Activated T-helper 1 cell treated with Interleukin-2 at 50 U/mL for 16 hours (primary cell): ENCODE data around the gene PEX11A.

Experiments used
- DNase-seq: peaks from one replicate; pipeline ENCODE4 v3.0.0-alpha.2; 2020; ENCODE audit warnings: low read depth

Gene PEX11A

DNA sequence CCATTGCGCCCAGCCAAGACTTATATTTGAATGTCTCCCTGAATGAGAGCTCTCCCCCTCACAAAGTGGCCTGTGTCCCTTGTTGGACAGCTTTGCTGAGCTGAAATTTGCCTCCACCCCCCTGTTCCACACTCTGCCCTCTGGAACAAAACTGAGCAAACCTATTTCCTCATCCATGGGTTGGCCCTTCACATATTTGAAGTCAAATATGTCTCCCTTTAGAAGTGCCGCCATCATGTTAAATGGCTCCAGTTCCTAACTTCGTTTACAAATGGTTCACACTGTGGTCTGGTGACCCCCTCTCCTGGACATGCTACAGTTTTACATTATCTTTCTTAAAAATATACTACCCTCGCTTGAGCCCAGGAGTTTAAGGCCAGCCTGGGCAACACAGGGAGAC, 16.0 kb downstream of the PEX11A start:
- DNase-seq = no peak

DNA sequence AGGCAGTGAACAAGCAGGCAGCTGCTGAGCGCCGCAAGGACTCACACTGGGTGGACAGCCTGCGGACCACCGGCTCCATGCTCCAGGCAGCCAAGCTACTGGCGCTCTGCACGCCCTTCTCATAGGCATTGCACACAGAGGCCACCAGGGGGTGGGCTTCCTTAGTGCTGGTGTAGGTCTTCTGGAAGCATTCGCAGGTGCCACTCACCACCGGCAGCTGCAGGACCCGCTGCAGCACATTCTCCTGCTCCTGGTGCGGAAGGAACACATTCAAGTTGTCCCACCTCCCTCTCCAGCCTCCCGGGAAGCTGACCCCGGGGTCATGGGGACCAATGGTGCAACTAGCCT, 17.4 kb downstream of the PEX11A start:
- no peak for DNase-seq

DNA sequence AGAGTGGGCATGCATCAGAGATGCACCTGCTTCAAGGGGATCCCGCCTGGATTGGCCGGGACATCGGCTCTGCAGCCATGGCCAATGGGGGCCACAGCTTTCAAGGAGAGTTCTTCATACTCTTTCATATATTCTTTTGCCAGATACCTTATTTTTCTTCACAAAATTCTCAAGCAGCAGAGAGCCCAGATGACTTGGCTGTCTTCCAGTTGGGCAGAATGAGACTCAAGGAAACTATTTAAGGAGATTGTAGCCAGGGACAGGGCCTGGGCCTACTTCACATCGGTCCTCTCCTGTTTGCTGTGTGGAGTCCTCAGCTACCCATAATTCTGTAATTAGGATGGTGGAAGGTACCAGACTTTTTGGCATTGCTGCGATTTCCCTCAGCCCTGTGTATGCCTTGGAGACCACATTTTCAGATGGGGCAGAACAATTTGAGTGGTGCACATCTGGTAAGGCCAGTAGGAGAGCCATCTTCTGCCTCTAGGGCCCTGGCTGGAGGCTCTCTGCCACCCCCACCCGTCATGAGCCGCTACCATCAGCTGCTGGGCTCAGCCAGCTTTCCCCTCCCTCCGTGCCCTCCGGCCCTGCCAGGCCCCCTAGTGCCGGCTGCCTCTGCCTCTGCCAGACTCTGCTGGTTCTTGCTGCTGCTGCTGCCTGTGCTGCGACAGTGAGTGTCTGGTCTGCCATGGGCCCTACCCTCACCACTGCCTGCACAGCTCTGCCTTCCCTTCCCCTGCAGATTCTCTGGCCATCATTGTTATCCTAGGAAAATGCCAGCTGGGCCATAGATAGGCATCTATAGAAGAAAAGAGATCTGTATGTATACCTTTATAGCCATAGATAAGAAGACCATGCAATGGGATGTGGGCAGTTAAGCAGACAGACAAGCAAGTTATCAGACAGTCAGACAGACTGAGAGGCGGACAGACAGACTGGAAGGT, 18.1 kb downstream of the PEX11A start:
- DNase-seq = no peak

DNA sequence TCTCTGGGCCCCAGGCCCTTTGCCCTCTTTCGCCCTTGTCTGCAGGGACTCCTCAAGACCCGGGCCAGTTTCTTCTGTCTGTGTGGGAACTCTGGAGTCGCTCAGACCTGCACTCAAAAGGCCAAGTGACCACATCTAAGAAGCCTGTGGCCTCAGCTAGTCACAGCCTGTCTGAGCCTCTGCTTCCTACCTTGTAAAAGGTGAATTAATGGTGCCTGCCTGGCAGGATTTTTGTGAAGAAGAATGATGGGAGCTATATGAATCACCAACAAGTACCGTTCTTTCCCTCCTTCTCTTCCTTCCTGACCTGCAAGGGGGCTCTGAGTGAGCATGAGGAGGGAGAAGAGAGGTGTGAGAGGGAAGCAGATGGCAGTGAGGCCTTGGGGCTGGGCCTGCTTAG, 18.9 kb downstream of the PEX11A start:
- DNase-seq = no peak

DNA sequence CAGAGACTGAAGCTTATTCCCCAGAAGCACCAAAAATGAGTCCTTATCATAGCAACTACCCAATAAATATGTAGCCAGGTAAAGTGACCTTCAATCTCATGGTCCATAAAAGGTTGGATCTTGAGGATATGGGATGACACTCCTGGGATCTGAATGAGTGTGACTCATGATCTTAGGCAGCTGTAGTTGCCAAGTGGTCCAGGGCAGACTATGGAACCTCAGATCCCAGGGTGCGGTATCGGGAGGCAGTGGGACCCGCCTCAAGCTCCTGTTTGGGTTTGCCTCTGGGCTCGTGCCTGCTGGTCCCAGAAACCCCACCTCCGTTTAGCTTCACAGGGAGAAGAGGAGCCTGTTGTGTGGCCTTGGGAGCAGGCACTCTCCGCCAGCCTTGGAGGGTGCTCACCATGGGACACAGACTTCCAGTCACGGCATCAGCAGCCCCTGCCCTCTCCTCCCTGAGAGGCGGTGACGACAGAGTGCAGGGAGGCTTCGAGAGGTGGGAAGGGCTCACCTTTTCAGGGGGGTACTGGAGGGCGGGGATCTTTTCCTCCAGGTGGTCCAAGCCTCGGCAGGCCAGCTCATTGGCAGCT, 19.5 kb downstream of the PEX11A start:
- DNase-seq = no peak

DNA sequence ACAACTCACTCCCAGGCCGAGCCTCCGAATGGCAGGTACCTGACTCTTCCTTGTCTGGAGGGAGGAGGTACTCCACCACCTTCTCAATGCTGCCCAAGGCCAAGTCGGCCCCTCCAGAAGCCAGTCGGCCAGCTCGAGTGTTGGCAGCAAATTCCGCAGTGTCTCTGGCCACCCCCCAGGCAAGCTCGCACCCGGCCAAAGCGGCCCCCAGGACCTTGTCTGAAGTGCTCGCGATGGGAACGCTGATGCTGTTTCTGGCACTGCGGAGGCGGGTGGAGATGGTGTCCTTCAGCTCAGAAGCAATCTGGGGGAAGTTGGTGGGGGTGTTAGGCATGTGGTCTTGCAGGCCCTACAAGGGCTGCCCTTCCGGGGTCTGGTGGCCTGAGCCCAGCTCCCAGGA, 20.6 kb downstream of the PEX11A start:
- DNase-seq = no peak

DNA sequence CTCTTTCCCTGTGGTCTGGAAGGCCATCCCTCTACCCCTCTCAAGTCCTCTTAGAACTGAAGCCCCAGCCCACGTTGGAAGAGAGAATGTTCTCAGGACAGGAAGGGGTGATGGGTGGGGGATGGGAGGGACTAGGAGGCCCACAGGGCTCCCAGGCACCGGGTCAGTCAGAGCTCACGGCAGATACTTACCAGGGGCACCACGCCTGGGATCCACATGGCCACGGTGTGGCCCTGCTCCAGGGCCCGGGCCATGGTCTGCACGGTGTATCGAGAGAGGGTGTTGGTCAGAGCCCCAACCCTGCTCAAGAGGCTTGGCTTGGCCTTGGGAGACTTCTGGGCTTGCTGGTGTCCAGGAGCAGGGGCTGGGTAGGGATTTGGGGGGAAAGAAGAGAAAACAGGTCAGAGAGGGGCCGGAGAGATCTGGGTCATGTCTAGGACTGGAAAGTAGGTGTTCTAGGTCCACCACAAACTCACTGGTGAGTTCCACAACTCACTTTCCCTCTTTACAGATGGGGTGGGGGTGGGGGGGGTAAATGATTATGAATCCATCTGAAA, 21.2 kb downstream of the PEX11A start:
- DNase-seq = no peak

DNA sequence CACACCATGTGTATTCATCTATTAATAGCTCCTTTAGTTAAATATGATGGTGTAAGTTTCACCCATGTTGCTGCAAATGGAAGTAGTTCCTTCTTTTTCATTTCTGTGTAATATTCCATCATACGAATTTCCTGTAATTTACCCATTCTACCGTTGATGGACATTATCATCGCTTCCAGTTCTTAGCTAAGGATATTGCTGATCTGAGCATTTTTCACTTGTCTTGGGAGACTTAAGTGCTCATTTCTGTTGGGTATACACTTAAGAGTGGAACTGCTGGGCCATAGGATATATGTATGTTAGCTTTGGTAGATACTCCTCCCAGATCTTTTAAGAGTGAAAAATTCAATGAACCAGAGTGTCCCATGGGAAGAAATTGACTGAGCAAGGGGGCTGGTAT, 22.4 kb downstream of the PEX11A start:
- no peak for DNase-seq

DNA sequence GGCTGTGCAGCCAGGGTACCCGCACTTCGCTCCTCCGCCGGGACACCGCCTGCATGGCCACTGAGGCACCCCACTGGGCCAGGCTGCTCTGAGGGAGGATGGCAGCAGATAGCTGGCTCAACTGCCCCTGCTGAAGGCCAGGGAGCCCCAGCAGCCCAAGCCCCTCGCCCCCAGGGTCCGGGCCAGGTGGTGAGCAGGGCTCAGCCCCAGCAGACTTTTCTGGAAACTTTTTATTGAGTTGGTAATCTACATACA, 22.9 kb downstream of the PEX11A start:
- no peak for DNase-seq

DNA sequence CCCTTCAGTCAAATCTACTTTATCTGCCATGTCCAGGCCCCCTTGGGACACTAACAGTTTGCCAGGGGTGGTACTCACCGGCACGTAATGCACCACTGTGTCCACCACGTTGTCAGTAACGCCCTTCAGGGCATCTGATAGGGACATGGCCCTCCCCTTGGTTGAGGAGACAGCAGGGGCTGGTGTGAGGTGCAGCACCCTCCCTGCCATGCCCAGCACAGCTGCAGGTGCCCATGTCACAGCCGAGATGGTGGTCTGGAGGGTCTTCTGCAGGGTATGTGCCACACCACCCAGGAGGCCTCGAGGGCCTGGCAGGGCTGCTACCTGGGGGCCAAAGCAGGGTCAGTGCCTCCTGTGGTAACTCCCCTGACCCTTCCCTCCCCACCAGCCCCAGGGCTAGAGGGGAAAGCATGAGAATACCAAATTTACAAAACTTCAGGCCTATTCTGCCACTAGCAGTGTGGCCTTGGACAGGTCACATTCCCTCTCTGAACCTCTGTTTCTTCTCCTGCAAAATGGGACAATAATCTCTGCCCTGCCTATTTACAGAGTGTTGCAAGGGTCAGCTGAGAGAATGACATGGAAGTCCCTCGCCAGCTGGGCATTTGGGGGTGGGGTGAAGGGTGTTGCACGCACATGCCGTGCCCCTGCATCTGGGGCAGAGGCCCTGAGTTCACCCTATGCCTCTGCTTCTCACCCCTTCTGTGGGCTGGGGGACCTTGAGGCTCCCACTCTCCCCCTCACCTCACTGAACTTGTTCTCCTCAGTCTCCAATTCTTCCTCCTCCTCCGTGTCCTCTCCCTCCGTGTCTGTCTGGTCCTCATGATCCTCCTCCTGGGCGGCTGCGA, 23.5 kb downstream of the PEX11A start:
- no peak for DNase-seq

DNA sequence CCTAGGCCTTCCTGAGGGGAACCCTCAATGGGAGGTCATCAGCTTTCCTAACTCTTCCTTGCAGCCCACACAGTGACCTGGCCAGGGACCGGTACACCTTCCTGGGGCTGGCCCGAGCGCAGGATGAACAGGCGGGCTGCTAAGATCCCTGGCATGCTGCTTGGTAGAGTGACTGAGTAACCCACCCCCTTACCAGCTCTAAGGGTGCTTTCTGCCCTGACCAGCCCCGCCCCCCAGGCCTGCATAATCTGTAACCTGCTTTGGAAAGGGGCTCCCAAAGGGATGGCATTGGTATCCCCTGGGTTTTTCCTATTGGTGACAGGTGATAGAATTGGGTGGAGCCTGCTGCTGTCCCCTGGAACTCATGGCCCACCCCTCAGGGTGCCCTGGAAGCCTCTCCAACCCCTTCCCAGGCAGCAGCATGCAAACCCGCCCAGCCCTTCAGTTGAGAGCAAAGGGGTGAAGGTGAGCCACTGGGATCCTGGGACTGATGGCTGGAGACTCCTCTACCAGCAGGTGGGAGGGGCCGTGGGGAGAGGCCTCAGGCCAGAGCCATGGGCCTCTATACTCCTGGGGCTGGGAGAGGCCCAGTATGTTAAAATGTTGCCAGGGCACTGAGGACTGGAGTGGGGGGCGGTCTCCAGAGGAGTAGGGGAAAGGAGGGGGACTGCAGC, 24.2 kb downstream of the PEX11A start:
- DNase-seq = no peak

DNA sequence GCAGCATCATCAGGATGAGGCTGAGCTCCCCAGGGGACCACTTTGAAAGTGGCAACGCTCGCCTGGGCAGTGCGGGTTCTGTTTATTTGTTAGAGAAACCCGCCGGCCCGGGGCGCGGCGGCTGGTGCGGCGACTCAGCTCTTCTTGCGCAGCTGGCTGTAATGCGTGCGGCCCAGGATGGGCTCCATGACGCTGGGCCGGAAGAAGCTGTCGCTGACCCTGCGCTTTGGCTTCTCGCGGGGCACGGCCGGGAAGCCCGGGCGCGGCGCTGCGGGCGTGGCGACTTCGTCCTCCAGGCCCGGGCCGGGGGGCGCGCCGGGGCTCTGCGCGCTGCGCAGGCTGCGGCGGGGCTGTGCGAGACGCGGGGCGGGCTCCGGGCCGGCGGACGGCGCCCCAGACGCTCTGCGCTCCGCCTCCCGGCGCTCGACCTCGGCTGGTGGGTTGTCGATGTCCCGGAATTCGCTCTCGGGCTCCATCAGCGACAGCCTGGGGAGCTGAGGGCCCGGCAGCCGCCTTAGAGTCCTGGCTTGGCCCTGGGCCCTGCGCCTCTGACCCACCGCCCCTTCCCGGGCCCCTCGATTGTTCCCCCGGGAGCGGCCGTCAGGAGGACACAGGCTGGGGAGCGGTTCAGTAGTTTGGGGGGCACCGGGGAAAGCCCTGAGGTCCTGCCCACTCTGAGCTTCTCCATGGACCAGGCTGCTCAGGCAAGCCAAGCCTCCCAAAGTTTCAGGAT, 24.9 kb downstream of the PEX11A start:
- no peak for DNase-seq

DNA sequence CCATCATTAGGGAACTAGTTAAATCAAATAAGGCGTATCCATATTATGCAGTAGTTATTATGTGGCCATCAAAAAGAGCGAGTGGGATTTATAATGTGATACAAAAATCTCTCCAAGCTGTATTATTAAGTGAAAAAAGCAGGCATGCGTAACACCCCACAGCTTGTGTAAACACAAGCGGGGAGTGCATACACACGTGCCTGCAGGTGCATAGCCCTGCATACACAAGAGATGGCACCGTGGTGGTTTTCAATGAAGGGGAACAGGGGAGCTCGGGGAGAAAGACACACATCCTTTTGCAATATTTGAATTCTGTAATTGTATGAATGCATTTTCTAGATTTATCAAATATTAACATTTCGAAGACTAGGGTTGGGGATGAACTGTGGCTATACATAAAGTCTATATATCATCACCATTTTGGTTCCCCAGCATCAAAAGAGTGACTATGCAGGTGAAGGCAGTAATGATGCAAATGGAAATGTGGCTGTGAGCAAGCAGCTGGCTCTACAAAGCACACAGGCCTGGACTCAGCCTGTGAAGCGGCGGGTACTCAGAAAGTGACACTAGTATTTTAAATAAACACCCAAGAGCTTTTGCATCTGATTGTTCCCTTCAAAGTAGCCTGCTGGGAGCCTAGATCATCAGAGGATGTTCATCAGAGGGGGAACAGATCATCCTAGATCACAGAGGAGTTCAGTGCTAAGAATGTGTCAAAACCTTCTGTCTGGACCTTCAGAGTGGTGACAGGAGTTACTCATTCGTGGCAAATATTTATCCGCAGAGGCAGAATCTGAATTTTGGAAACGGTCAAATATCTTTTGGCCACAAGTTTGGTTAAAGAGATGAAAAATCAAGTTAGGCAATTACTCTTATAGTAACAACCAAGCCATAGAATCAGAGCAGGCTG, 25.9 kb downstream of the PEX11A start:
- no peak for DNase-seq

DNA sequence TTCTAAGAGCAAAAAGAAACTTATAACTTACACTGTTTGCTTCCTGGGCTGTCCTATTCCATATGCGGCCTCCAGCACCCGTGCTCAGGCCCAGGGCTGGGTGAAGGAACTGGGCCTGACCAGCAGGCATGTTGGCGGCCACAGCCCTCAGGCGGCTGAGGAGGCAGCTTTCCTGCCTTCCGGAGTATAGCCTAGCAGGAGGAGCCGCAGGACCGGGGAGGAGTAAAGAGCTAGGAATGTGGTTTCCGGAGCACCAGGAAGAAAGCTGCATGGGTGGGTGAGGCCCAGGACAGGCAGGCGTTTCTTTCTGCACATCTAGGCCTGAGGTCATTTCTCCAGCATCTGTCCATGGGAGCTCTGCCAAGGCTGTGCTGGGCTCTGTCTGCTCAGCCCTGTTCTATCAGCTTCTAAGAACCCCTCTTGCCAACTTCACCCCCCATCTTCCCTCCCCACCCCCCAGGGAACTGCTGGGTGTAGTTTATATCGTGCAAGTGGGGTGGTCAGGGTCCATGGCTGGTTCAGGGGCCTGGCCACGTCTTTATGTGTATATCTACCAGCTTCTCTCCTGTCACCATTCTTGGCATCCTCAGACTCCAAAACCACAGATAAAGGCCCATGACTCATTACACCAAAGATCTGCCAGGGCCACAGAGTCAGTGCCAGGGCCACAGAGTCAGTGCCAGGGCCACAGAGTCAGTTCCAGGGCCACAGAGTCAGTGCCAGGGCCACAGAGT, 27.5 kb downstream of the PEX11A start:
- DNase-seq = no peak

DNA sequence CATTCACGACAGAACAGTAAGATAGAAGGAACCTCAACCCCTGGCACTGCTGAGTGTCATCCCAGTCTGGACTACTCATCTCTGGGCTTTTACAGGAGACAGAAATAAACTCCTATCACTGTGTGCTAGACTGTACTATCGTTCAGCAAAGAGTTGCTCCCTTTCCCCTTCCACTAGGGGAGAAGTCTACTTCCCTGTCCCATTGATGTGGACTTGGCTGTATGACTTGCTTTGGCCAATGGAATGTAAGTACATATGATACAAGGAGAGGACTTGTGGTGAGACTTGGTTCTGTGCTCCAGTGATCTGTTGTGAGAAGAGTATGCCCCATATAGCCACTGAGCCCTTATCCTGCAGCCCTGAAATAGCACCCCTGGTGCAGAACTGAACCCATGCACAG, 30.0 kb downstream of the PEX11A start:
- DNase-seq = no peak

DNA sequence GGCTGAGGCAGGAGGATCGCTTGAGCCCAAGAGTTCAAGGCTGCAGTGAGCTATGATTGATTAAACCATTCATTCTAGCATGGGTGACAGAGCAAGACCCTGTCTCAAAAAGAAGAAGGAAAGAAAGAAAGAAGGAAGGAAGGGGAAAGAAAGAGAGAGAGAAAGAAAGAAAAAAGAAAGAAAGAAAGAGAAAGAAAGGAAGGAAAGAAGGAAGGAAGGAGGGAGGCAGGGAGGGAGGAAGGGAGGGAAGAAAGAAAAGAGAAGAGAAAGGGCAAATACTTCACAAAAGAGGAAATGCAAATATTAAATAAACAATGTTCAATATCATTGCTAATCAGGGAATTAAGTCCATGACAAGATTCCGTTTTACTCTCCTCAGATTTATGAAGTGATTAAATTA, 31.3 kb downstream of the PEX11A start:
- DNase-seq = no peak

DNA sequence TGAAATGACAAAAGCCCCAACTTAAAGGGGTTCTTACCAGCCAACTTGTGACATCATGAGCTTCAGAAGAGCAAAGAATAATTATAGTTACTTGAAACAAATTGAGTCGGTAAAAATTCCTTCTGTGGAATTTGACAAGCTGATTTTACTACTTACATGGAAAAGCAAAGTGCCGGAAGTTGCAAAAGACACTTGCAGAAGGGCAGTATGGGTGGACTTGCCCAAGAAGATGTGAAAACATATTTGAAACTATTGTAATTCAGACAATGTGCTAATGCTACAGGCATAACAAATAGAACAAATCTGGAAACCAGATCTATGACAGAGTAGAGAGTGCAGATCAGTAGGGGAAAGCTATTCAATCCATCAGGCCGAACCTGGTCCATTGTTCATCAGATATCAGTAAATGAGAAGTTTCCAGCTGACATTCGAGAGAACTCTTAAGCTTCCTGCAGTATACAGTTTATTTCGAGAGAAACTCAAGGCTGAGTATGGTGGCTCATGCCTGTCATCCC, 32.8 kb downstream of the PEX11A start:
- DNase-seq = no peak

DNA sequence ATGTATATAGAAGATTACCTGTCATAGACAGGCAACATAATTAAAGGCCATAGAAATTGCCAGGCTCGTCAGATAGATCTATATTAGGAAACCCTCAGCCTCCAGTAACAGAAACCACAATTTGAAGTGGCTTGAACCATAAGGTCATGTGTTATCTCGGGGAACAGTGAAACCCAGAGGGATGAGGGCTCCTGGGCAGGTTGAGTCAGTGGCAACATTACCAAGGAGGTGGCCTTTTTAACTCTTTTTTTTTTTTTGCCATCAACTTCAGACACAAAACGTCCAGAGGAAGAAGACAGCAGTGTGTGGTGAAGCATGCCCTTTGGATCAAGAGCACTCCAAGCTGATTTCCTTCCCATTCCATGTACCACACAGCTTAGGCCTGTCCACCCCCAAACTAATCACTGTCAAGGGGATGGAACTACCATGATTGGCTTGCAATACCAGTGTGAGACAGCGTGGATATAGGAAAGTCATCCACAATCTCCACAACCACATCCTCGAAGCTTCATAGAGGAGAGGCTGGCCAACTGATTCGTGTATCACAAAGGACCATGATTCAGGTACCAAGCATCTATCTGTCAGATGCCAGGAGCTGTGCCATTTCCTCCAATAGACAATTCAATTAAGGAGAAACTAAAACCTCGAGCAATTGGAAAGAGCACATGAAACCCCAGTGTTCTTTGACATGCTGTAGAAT, 34.3 kb downstream of the PEX11A start:
- DNase-seq = no peak
